ENCODE data around the gene OPCML.

GRCh38 chr11:132721526-132721925 is 810.8 kb downstream of the OPCML start:
- TF ChIP-seq, protein P1, sequence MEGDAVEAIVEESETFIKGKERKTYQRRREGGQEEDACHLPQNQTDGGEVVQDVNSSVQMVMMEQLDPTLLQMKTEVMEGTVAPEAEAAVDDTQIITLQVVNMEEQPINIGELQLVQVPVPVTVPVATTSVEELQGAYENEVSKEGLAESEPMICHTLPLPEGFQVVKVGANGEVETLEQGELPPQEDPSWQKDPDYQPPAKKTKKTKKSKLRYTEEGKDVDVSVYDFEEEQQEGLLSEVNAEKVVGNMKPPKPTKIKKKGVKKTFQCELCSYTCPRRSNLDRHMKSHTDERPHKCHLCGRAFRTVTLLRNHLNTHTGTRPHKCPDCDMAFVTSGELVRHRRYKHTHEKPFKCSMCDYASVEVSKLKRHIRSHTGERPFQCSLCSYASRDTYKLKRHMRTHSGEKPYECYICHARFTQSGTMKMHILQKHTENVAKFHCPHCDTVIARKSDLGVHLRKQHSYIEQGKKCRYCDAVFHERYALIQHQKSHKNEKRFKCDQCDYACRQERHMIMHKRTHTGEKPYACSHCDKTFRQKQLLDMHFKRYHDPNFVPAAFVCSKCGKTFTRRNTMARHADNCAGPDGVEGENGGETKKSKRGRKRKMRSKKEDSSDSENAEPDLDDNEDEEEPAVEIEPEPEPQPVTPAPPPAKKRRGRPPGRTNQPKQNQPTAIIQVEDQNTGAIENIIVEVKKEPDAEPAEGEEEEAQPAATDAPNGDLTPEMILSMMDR (conservative IDR thresholded peaks at IDR 0.05; ENCODE audit: low read length) = no peak
- no peak for TF ChIP-seq EZH2phosphoT487 (IDR thresholded peaks at IDR 0.05; ENCODE audit: borderline replicate concordance)
